NB4 (cell line): ENCODE data around the gene NUP210.
A peak's percentile ranks its signal among the peaks of the same experiment; 100 is the strongest.
"Not testable (repeated sequence)": the region's sequence is repeated elsewhere in the genome, so short reads cannot be mapped to it uniquely, and the experiment has no call there.

Source experiments
- DNase-seq: peaks from one replicate; pipeline ENCODE4 v3.0.0; 2010; ENCODE audit warnings: low read depth
- H3K4me3 ChIP-seq: one replicate; pipeline ENCODE4 v1.5.1; 2011; ENCODE audit warnings: mild to moderate bottlenecking, low read depth, low read length, moderate library complexity
- CTCF ChIP-seq: IDR thresholded peaks from one replicate; pipeline ENCODE4 v1.5.1; 2012; ENCODE audit warnings: low read depth, low read length
- MAX ChIP-seq: IDR thresholded peaks from 2 replicates; pipeline ENCODE4 v1.6.1; 2011; ENCODE audit warnings: low read depth, low read length
- MYC ChIP-seq: IDR thresholded peaks from 2 replicates; pipeline ENCODE4 v1.6.1; 2011; ENCODE audit warnings: low read depth, low read length
- POLR2A ChIP-seq: IDR thresholded peaks from 2 replicates; pipeline ENCODE4 v1.6.1; 2011; ENCODE audit warnings: mild to moderate bottlenecking; ENCODE audit not compliant: insufficient read length; ENCODE audit errors: extremely low read depth

The NUP210 gene

GRCh38 chr3:13380971-13381370 is 39.2 kb downstream of the NUP210 start:
- no peak for DNase-seq
- no peak overlapping the region for H3K4me3 ChIP-seq
- TF ChIP-seq POLR2A (no peak), MYC (no peak), CTCF (no peak), MAX (no peak)

GRCh38 chr3:13379201-13379830 is 40.8 kb downstream of the NUP210 start:
- H3K4me3 ChIP-seq, result no peak overlapping the region
- DNase-seq, result no peak
- TF ChIP-seq MAX, result no peak
- no peak for TF ChIP-seq MYC
- no peak for TF ChIP-seq CTCF
- TF ChIP-seq POLR2A, result no peak

GRCh38 chr3:13378155-13378554 is 42.0 kb downstream of the NUP210 start:
- DNase-seq, result peak; percentile 59
- H3K4me3 ChIP-seq, result no peak overlapping the region
- no peak for TF ChIP-seq MYC
- no peak for TF ChIP-seq MAX
- TF ChIP-seq POLR2A, result no peak
- no peak for TF ChIP-seq CTCF

GRCh38 chr3:13377741-13378140 is 42.4 kb downstream of the NUP210 start:
- DNase-seq, result not testable (repeated sequence)

GRCh38 chr3:13377021-13377420 is 43.1 kb downstream of the NUP210 start:
- TF ChIP-seq CTCF (no peak), MYC (no peak), MAX (no peak), POLR2A (no peak)
- no peak overlapping the region for H3K4me3 ChIP-seq
- no peak for DNase-seq

More at GRCh38 chr3:13377741-13378140, 42.4 kb downstream of the NUP210 start:
- not testable (repeated sequence) for H3K4me3 ChIP-seq

GRCh38 chr3:13376091-13376490 is 44.0 kb downstream of the NUP210 start:
- H3K4me3 ChIP-seq, result no peak overlapping the region
- DNase-seq, result no peak
- TF ChIP-seq POLR2A, result no peak
- no peak for TF ChIP-seq MAX
- TF ChIP-seq MYC, result no peak
- TF ChIP-seq CTCF, result no peak
